Astrocyte of the cerebellum (primary cell): ENCODE results near the gene GTF2I.
"Not testable (repeated sequence)": the region's sequence is repeated elsewhere in the genome, so short reads cannot be mapped to it uniquely, and the experiment has no call there.

Source experiments
- DNase-seq: peaks from one replicate; pipeline ENCODE4 v3.0.0-alpha.2; 2011; ENCODE audit warnings: low read depth
- H3K4me3 ChIP-seq: 2 replicates; pipeline ENCODE4 v1.5.1; 2011; ENCODE audit warnings: mild to moderate bottlenecking, low read depth, low read length, moderate library complexity
- CTCF ChIP-seq: IDR thresholded peaks from 2 replicates; pipeline ENCODE4 v1.5.1; 2012; ENCODE audit warnings: low read length, low read depth, moderate library complexity, mild to moderate bottlenecking; ENCODE audit errors: missing control alignments
- in situ Hi-C: cut with HindIII; loops from 2 replicates; pipeline ENCODE4 v1.10.0; 2017; ENCODE audit warnings: low sequenced_read_pairs

The GTF2I gene

GRCh38 chr7:74722153-74722552 is 64.6 kb downstream of the GTF2I start:
- no peak for DNase-seq
- no peak for TF ChIP-seq CTCF
- in situ Hi-C loops = no loop called here
- no peak overlapping the region for H3K4me3 ChIP-seq

GRCh38 chr7:74725840-74726239 is 68.3 kb downstream of the GTF2I start:
- no peak for TF ChIP-seq CTCF
- in situ Hi-C loops = no loop called here
- no peak overlapping the region for H3K4me3 ChIP-seq
- no peak for DNase-seq

- no peak for DNase-seq
- H3K4me3 ChIP-seq = no peak overlapping the region
- in situ Hi-C loops = no loop called here
- no peak for TF ChIP-seq CTCF
Observed at GRCh38 chr7:74726309-74727101, 69.0 kb downstream of the GTF2I start.

GRCh38 chr7:74728686-74729085 is 71.2 kb downstream of the GTF2I start:
- DNase-seq, in situ Hi-C loops, H3K4me3 ChIP-seq: not testable (repeated sequence)

- DNase-seq, in situ Hi-C loops, H3K4me3 ChIP-seq: not testable (repeated sequence)
Observed at GRCh38 chr7:74730186-74730585, 72.7 kb downstream of the GTF2I start.

- H3K4me3 ChIP-seq, DNase-seq, in situ Hi-C loops: not testable (repeated sequence)
Observed at GRCh38 chr7:74739974-74740703, 82.6 kb downstream of the GTF2I start.

GRCh38 chr7:74743936-74744557 is 86.5 kb downstream of the GTF2I start:
- DNase-seq, H3K4me3 ChIP-seq, in situ Hi-C loops: not testable (repeated sequence)

GRCh38 chr7:74753921-74754482 is 96.5 kb downstream of the GTF2I start:
- in situ Hi-C loops, H3K4me3 ChIP-seq: not testable (repeated sequence)

GRCh38 chr7:74756673-74757072 is 99.2 kb downstream of the GTF2I start:
- H3K4me3 ChIP-seq, in situ Hi-C loops, DNase-seq: not testable (repeated sequence)

More at GRCh38 chr7:74753921-74754482, 96.5 kb downstream of the GTF2I start:
- DNase-seq = not testable (repeated sequence)

GRCh38 chr7:74758268-74758667 is 100.8 kb downstream of the GTF2I start:
- H3K4me3 ChIP-seq, in situ Hi-C loops, DNase-seq: not testable (repeated sequence)

- in situ Hi-C loops, H3K4me3 ChIP-seq, DNase-seq: not testable (repeated sequence)
Observed at GRCh38 chr7:74758982-74759381, 101.5 kb downstream of the GTF2I start.

GRCh38 chr7:74765205-74765918 is 107.8 kb downstream of the GTF2I start:
- in situ Hi-C loops, H3K4me3 ChIP-seq, DNase-seq: not testable (repeated sequence)

- in situ Hi-C loops, DNase-seq, H3K4me3 ChIP-seq: not testable (repeated sequence)
Observed at GRCh38 chr7:74766509-74766908, 109.0 kb downstream of the GTF2I start.
